ENCODE data around the gene CRYZL1. TPM values are rescaled to one million over a fixed set of nuclear protein-coding genes. Genes with fewer than 3 reads are reported as not detected.

The CRYZL1 gene
- polyA plus RNA-seq, 3 donors: 25.9 to 30.6 (median 26.1) TPM

DNA sequence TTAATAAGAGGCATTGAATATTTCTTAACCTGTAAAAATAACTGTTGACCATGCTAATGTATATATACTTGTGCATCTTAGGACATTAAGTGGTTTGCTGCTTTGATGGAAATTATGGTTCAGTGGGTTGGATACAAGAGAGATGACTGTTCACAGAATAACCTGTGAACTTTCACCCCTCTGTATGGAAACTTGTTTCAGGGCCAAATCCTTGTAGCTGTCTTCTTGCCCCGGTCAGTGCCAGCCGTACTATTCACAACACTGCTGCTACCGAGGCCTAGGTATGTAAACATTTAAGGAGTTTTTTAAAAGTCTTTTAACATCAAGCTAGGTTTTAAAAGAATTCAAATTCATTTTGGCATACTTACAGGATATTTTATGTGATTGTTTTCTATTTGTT lies 69.2 kb downstream of the CRYZL1 start:
- peak overlapping the region in 3 of 7 donors; percentile 19 to 65 (median 63) for H3K27ac Mint-ChIP-seq
- no peaks in the 10 kb centered on the region for H3K4me1 Mint-ChIP-seq
- H3K36me3 Mint-ChIP-seq: peaks cover 68 to 80% of the 10 kb centered on the region in 2 donors
- Histone ChIP-seq H2AFZ (ENCODE audit: insufficient read depth, low read depth, low read length, poor library complexity, severe bottlenecking) (no peak overlapping the region), H3K9ac (ENCODE audit: insufficient read depth, low read length, poor library complexity, severe bottlenecking) (no peak overlapping the region), H3K9me3 (replicated peaks in 1 of 2; ENCODE audit: control insufficient read depth in 1 of 2, insufficient read depth in 1 of 2, low read length in 2 of 2) (no peaks in the 10 kb centered on the region), H3K27ac (ENCODE audit: low read depth in 1 of 2, low read length in 2 of 2) (no peak overlapping the region), H3K4me3 (replicated peaks in 1 of 3; ENCODE audit: low read depth in 2 of 3, low read length in 3 of 3) (no peak overlapping the region), H3K79me2 (ENCODE audit: insufficient read depth, low read length) (peaks cover 62% of the 10 kb centered on the region), H3K36me3 (replicated peaks in 1 of 2; ENCODE audit: control insufficient read depth in 1 of 2, insufficient read depth in 2 of 2, low read length in 2 of 2) (peaks cover 95 to 100% of the 10 kb centered on the region in 2 donors), H4K20me1 (ENCODE audit: insufficient read depth, low read length) (peaks cover 98% of the 10 kb centered on the region), H3K4me2 (replicated peaks; ENCODE audit: extremely low read depth, low read length, poor library complexity, severe bottlenecking) (no peak overlapping the region), H3K27me3 (ENCODE audit: control insufficient read depth in 2 of 2, insufficient read depth in 2 of 2, low read length in 2 of 2) (no peaks in the 10 kb centered on the region), H3K4me1 (ENCODE audit: control insufficient read depth in 1 of 2, insufficient read depth in 2 of 2, low read length in 2 of 2) (no peaks in the 10 kb centered on the region)
- TF ChIP-seq, protein P1, sequence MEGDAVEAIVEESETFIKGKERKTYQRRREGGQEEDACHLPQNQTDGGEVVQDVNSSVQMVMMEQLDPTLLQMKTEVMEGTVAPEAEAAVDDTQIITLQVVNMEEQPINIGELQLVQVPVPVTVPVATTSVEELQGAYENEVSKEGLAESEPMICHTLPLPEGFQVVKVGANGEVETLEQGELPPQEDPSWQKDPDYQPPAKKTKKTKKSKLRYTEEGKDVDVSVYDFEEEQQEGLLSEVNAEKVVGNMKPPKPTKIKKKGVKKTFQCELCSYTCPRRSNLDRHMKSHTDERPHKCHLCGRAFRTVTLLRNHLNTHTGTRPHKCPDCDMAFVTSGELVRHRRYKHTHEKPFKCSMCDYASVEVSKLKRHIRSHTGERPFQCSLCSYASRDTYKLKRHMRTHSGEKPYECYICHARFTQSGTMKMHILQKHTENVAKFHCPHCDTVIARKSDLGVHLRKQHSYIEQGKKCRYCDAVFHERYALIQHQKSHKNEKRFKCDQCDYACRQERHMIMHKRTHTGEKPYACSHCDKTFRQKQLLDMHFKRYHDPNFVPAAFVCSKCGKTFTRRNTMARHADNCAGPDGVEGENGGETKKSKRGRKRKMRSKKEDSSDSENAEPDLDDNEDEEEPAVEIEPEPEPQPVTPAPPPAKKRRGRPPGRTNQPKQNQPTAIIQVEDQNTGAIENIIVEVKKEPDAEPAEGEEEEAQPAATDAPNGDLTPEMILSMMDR (IDR thresholded peaks at IDR 0.05): no peak
- H3K4me3 Mint-ChIP-seq: no peak overlapping the region
- no peaks in the 10 kb centered on the region for H3K9me3 Mint-ChIP-seq
- DNase-seq: no peak
- H3K27me3 Mint-ChIP-seq (ENCODE audit: low read depth in 3 of 3): no peaks in the 10 kb centered on the region
- intact Hi-C loops (cut with micrococcal nuclease): no loop called here
- WGBS (ENCODE audit: insufficient coverage): no CpG with 5 or more reads among the region's 3 CpGs

DNA sequence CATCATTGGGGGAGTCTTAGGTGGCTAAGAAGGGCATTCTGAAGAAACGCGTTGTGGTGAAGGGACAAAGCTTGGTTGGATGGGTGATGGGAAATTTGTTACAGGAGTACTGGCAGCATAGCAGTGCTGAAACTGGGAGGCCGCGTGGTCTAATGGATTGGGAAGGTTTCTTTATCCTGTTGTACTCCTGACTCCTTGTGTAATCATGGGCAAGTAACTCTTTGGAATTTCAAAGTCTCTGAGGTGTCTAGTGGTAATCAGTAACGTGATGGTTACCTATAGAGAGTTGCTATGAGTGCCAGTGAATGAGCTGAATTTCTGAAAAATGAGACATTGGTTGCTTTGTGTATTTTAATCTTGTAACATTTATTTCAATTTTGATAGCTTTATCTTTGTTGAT lies 71.5 kb downstream of the CRYZL1 start:
- H3K36me3 ChIP-seq (replicated peaks in 1 of 2; ENCODE audit: control insufficient read depth in 1 of 2, insufficient read depth in 2 of 2, low read length in 2 of 2): peaks cover 81 to 94% of the 10 kb centered on the region in 2 donors
- Mint-ChIP-seq H3K27me3 (ENCODE audit: low read depth in 3 of 3) (no peaks in the 10 kb centered on the region), H3K4me3 (no peak overlapping the region), H3K9me3 (no peaks in the 10 kb centered on the region), H3K27ac (peak overlapping the region in 2 of 7 donors; percentile 23 to 75), H3K4me1 (no peaks in the 10 kb centered on the region), H3K36me3 (peaks cover 63 to 68% of the 10 kb centered on the region in 2 donors)
- 97% methylated on average over 4 of the region's 5 CpGs for WGBS (ENCODE audit: insufficient coverage)
- no peaks in the 10 kb centered on the region for H3K4me1 ChIP-seq (ENCODE audit: control insufficient read depth in 1 of 2, insufficient read depth in 2 of 2, low read length in 2 of 2)
- H3K9me3 ChIP-seq (replicated peaks in 1 of 2; ENCODE audit: control insufficient read depth in 1 of 2, insufficient read depth in 1 of 2, low read length in 2 of 2): no peaks in the 10 kb centered on the region
- H3K27ac ChIP-seq (ENCODE audit: low read depth in 1 of 2, low read length in 2 of 2): peak overlapping the region in 1 of 2 donors; percentile 31
- no peak for DNase-seq
- H3K4me3 ChIP-seq (replicated peaks in 1 of 3; ENCODE audit: low read depth in 2 of 3, low read length in 3 of 3): no peak overlapping the region
- peaks cover 74% of the 10 kb centered on the region for H3K79me2 ChIP-seq (ENCODE audit: insufficient read depth, low read length)
- peaks cover 94% of the 10 kb centered on the region for H4K20me1 ChIP-seq (ENCODE audit: insufficient read depth, low read length)
- H2AFZ ChIP-seq (ENCODE audit: insufficient read depth, low read depth, low read length, poor library complexity, severe bottlenecking): no peak overlapping the region
- no peak overlapping the region for H3K9ac ChIP-seq (ENCODE audit: insufficient read depth, low read length, poor library complexity, severe bottlenecking)
- TF ChIP-seq, protein P1 (IDR thresholded peaks at IDR 0.05): no peak
- H3K4me2 ChIP-seq (replicated peaks; ENCODE audit: extremely low read depth, low read length, poor library complexity, severe bottlenecking): no peak overlapping the region
- intact Hi-C loops (cut with micrococcal nuclease): no loop called here
- no peaks in the 10 kb centered on the region for H3K27me3 ChIP-seq (ENCODE audit: control insufficient read depth in 2 of 2, insufficient read depth in 2 of 2, low read length in 2 of 2)
